ENCODE results near the gene RERE. TPM values are rescaled to one million over a fixed set of nuclear protein-coding genes. Genes with fewer than 3 reads are reported as not detected.

Gene RERE
- total RNA-seq, 1 experiment from 2014 or later: 73.4 TPM

- DNase-seq: no peak
- H2AFZ ChIP-seq: no peak overlapping the region
- 0 out of 2 replicates have a peak, but pooled peaks cover 5% of the 10 kb centered on the region for H3K36me3 ChIP-seq (ENCODE audit: low read depth)
- peaks cover 14% of the 10 kb centered on the region for H3K79me2 ChIP-seq (ENCODE audit: low read depth)
- no peaks in the 10 kb centered on the region for H4K20me1 ChIP-seq (ENCODE audit: insufficient read depth)
- H3K27ac ChIP-seq: peak overlapping the region; percentile 95
- peaks cover 47% of the 10 kb centered on the region for H3F3A ChIP-seq (ENCODE audit: insufficient read depth, low read depth)
- H3K4me1 ChIP-seq (replicated peaks; ENCODE audit: insufficient read depth): peaks cover 55% of the 10 kb centered on the region
- H3K27me3 ChIP-seq (ENCODE audit: insufficient read depth, low read depth): no peaks in the 10 kb centered on the region
- no peaks in the 10 kb centered on the region for H3K9me2 ChIP-seq (ENCODE audit: insufficient read depth)
- POLR2A ChIA-PET (ENCODE audit: unreplicated experiment): no interaction called here
- H3K4me3 ChIP-seq: no peak overlapping the region
- H3K9me3 ChIP-seq (ENCODE audit: insufficient read depth, low read depth): no peaks in the 10 kb centered on the region
- H3K4me2 ChIP-seq: peak overlapping the region; percentile 42
- BruUV-seq (replicated peaks): no TSS peak
- intact Hi-C loops (cut with micrococcal nuclease; ENCODE audit: unreplicated experiment): no loop called here
- CTCF ChIA-PET: interaction anchor here (0.6 kb wide), 1 partner anchor 263 kb away, joined by 3 read pairs; no protein-coding TSS in a partner anchor
- TF ChIP-seq EZH2 (IDR thresholded peaks at IDR 0.05; ENCODE audit: low read depth): no peak
- no peak for TF ChIP-seq CTCF (conservative IDR thresholded peaks at IDR 0.05)
Measured at GRCh38 chr1:8398086-8398485, 419.4 kb downstream of the RERE start.

- peaks cover 20% of the 10 kb centered on the region for H3K79me2 ChIP-seq (ENCODE audit: low read depth)
- BruUV-seq (replicated peaks): no TSS peak
- DNase-seq: peak in 1 of 2 experiments; percentile 45
- H4K20me1 ChIP-seq (ENCODE audit: insufficient read depth): no peaks in the 10 kb centered on the region
- H3K36me3 ChIP-seq (ENCODE audit: low read depth): 0 out of 2 replicates have a peak, but pooled peaks cover 5% of the 10 kb centered on the region
- peaks cover 58% of the 10 kb centered on the region for H3K4me1 ChIP-seq (replicated peaks; ENCODE audit: insufficient read depth)
- ChIA-PET CTCF (interaction anchor here (0.6 kb wide), 1 partner anchor 485 kb away, joined by 4 read pairs; no protein-coding TSS in a partner anchor), POLR2A (ENCODE audit: unreplicated experiment) (interaction anchor here (0.6 kb wide), 1 partner anchor 576 kb away, joined by 3 read pairs; no protein-coding TSS in a partner anchor)
- peak overlapping the region; percentile 42 for H3K4me2 ChIP-seq
- no peaks in the 10 kb centered on the region for H3K9me2 ChIP-seq (ENCODE audit: insufficient read depth)
- TF ChIP-seq EZH2 (IDR thresholded peaks at IDR 0.05; ENCODE audit: low read depth): no peak
- no peak for TF ChIP-seq CTCF (conservative IDR thresholded peaks at IDR 0.05)
- intact Hi-C loops (cut with micrococcal nuclease; ENCODE audit: unreplicated experiment): no loop called here
- H2AFZ ChIP-seq: no peak overlapping the region
- H3K4me3 ChIP-seq: no peak overlapping the region
- no peaks in the 10 kb centered on the region for H3K9me3 ChIP-seq (ENCODE audit: insufficient read depth, low read depth)
- H3F3A ChIP-seq (ENCODE audit: insufficient read depth, low read depth): peaks cover 47% of the 10 kb centered on the region
- peak overlapping the region; percentile 95 for H3K27ac ChIP-seq
- no peaks in the 10 kb centered on the region for H3K27me3 ChIP-seq (ENCODE audit: insufficient read depth, low read depth)
Measured at GRCh38 chr1:8397511-8397910, 419.9 kb downstream of the RERE start.

GRCh38 chr1:8396786-8397406, 420.5 kb downstream of the RERE start:
- Histone ChIP-seq H3K36me3 (ENCODE audit: low read depth) (0 out of 2 replicates have a peak, but pooled peaks cover 5% of the 10 kb centered on the region), H3K27me3 (ENCODE audit: insufficient read depth, low read depth) (no peaks in the 10 kb centered on the region), H3K4me1 (replicated peaks; ENCODE audit: insufficient read depth) (peaks cover 62% of the 10 kb centered on the region), H3K4me2 (peak overlapping the region; percentile 42), H3K27ac (peak overlapping the region; percentile 95), H3K4me3 (no peak overlapping the region), H4K20me1 (ENCODE audit: insufficient read depth) (no peaks in the 10 kb centered on the region), H3K9me3 (ENCODE audit: insufficient read depth, low read depth) (no peaks in the 10 kb centered on the region), H3F3A (ENCODE audit: insufficient read depth, low read depth) (peaks cover 47% of the 10 kb centered on the region), H3K79me2 (ENCODE audit: low read depth) (peaks cover 22% of the 10 kb centered on the region), H2AFZ (no peak overlapping the region), H3K9me2 (ENCODE audit: insufficient read depth) (no peaks in the 10 kb centered on the region)
- intact Hi-C loops (cut with micrococcal nuclease; ENCODE audit: unreplicated experiment): no loop called here
- CTCF ChIA-PET: interaction anchor here (0.6 kb wide), 1 partner anchor 484 kb away, joined by 4 read pairs; no protein-coding TSS in a partner anchor
- no TSS peak for BruUV-seq (replicated peaks)
- POLR2A ChIA-PET (ENCODE audit: unreplicated experiment): interaction anchor here (0.6 kb wide), 1 partner anchor 577 kb away, joined by 3 read pairs; no protein-coding TSS in a partner anchor
- DNase-seq: peak in 1 of 2 experiments; percentile 86
- no peak for TF ChIP-seq CTCF (conservative IDR thresholded peaks at IDR 0.05)
- no peak for TF ChIP-seq EZH2 (IDR thresholded peaks at IDR 0.05; ENCODE audit: low read depth)

All from PC-9 (cell line).